Stimulated activated CD8-positive, alpha-beta memory T cell treated with anti-CD3 and anti-CD28 coated beads, Interleukin-12 subunit alpha, Interleukin-12 subunit beta, amount 100 ng/mL, for 1 hour (primary cell): Measurements from ENCODE around the gene KLF9.

ENCODE experiments used
- DNase-seq: peaks from one replicate; pipeline ENCODE4 v3.0.0-alpha.2; 2020; ENCODE audit warnings: low read depth

The KLF9 gene

DNA sequence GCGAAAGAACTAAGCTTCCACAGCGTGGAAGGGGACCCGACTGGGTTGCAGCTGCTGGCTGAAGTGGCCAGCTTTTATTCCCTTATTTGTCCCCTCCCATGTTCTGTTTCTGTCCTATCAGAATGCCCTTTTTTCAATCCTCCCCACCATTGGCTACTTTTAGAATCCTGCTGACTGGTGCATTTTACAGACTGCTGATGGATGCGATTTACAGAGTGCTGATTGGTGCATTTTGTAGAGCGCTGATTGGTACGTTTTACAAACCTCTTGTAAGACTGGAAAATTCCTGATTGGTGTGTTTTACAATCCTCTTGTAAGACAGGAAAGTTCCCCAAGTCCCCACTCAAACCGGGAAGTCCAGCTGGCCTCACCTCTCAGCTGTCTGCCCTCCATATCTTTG is 50.7 kb downstream of the KLF9 start:
- DNase-seq = no peak

DNA sequence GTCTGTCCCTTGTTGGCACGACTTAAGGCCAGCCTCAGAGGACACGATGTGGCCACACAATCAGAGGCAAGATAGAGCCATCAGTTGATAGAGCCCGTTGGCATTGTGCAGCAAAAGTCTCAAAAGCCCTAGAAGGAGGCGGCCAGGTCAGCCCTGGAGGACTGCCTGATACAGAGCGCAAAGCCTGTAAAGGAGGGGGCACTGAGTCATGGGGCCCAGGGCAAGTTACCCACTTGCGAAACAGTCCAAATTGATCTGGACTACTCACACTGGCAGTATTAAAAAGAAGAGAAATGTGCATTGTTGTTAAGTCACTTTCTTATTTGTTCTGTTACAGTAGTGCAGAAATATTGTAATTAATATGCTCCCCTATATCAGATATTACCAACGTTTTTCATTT is 51.5 kb downstream of the KLF9 start:
- DNase-seq = no peak

GRCh38 chr9:70355801-70356200 is 58.7 kb downstream of the KLF9 start:
- DNase-seq = no peak

GRCh38 chr9:70352802-70353201 is 61.7 kb downstream of the KLF9 start:
- no peak for DNase-seq

GRCh38 chr9:70352356-70352755 is 62.1 kb downstream of the KLF9 start:
- DNase-seq = no peak

DNA sequence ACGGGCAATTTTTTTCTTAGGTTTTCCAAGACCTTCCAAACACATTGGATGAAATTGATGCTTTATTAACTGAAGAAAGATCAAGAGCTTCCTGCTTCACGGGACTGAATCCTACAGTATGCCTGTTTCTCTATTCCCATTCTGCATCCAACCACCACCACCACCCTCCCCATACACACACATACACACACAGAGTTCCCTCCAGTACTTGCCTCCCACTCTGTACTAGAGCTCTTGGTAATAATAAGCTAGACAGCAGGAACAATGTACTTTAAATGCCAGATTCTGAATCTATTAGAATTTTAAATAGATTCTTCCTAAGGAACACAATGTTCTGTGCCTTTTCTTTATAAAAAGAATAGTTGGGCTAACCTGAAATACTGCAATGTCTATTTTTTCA is 67.4 kb downstream of the KLF9 start:
- no peak for DNase-seq

DNA sequence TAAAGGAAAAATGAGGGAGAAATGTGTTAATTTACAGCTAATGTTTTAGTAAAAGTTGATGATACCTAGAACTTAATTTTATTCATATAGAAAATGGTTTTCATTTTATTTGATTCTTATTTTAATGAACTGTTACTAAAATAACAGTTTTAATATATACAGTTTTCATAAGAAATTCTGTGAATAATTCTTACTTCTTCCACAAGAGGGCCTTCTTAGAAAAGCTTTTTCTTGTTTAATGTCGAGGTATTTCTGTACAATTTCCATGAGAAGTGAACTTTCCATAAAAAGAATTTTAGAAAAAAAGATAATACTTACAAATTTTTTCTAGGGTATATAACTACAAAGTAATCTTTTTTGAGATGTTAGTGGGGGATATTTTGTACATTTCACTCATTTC is 73.9 kb downstream of the KLF9 start:
- no peak for DNase-seq
